ENCODE results near the gene YEATS2.

The YEATS2 gene

DNA sequence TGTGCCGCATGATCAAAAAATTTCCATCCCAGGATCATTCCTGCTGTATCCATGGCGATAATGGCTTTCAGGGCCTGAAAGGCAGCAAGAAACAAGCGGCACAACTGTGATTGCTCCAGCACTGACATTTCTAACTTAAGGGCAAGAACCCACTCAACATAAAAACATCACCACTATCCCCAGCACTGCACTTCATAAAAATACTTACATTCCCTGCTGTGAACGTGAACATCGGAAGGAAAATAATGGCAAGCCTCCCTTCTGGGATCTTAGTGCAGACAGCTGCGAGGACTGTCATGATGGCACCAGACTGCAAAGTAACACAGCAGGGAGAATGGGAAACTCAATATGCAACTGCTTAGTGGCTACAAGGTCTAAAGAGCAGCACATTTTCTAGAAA is 135.9 kb downstream of the YEATS2 start:
- ChIA-PET POLR2A (ENCODE audit: low non-redundant PET) (no interaction called here), CTCF (no interaction called here)
- no peak overlapping the region for H3K27ac ChIP-seq
- TF ChIP-seq, protein P1, sequence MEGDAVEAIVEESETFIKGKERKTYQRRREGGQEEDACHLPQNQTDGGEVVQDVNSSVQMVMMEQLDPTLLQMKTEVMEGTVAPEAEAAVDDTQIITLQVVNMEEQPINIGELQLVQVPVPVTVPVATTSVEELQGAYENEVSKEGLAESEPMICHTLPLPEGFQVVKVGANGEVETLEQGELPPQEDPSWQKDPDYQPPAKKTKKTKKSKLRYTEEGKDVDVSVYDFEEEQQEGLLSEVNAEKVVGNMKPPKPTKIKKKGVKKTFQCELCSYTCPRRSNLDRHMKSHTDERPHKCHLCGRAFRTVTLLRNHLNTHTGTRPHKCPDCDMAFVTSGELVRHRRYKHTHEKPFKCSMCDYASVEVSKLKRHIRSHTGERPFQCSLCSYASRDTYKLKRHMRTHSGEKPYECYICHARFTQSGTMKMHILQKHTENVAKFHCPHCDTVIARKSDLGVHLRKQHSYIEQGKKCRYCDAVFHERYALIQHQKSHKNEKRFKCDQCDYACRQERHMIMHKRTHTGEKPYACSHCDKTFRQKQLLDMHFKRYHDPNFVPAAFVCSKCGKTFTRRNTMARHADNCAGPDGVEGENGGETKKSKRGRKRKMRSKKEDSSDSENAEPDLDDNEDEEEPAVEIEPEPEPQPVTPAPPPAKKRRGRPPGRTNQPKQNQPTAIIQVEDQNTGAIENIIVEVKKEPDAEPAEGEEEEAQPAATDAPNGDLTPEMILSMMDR (conservative IDR thresholded peaks at IDR 0.05; ENCODE audit: low read depth), result no peak
- DNase-seq (ENCODE audit: low spot score), result no peak

DNA sequence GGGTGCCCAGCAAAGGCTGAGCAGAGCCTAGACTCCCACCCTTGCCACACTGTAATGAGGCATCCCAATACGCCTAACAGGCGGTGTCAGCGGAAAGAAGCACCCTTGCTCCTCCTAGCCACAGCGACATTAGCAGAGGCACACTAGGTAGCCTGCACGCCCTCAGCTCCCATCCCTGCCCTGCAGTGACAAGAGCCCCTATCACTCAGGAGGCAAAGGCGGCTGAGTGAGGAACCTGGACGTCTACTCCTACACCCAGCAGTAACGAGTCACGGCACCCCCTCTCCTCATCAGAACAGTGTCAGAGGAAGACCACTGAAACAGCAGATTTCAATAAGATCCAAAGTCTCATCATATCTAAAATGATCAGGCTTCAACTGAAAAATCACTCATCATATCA is 139.8 kb downstream of the YEATS2 start:
- ChIA-PET CTCF (no interaction called here), POLR2A (ENCODE audit: low non-redundant PET) (no interaction called here)
- no peak for DNase-seq (ENCODE audit: low spot score)
- H3K27ac ChIP-seq, result no peak overlapping the region
- TF ChIP-seq, protein P1 (conservative IDR thresholded peaks at IDR 0.05; ENCODE audit: low read depth), result no peak

DNA sequence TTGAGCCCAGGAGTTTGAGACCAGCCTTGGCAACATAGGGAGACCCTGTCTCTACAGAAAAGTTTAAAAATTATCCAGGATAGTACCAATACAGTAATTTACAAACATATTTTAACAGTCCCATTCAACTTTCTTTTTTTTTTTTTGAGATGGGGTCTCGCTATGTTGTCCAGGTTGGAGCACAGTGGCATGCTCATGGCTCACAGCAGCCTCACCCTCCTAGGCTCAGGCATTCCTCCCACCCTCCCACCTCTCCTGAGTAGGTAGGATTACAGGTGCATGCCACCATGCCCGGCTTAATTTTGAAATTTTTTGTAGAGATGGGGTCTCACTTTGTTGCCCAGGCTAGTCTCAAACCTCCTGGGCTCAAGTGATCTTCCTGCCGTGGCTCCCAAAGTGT is 140.3 kb downstream of the YEATS2 start:
- POLR2A ChIA-PET (ENCODE audit: low non-redundant PET), result no interaction called here
- no peak for DNase-seq (ENCODE audit: low spot score)
- TF ChIP-seq, protein P1 (conservative IDR thresholded peaks at IDR 0.05; ENCODE audit: low read depth), result no peak
- H3K27ac ChIP-seq, result no peak overlapping the region
- CTCF ChIA-PET, result no interaction called here

DNA sequence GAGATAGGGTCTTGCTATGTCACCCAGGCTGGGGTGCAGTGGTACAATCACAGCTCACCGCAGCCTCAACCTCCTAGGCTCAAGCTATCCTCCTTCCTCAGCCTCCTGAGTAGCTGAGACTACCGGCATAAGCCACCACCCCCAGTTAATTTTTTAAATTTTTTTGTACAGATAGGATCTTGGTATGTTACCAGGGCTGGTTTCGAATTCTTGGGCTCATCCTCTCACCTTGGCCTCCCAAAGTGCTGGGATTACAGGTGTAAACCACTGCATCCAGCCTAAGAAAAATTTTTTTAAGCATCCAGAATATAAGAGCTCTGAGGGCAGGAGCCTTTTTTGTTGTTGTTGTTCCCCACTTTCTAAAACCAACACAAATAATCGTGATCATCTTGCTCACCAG is 142.2 kb downstream of the YEATS2 start:
- TF ChIP-seq, protein P1 (conservative IDR thresholded peaks at IDR 0.05; ENCODE audit: low read depth), result no peak
- DNase-seq (ENCODE audit: low spot score), result no peak
- POLR2A ChIA-PET (ENCODE audit: low non-redundant PET), result interaction anchor here (0.6 kb wide), 1 partner anchor 12 kb away, joined by 3 read pairs; no protein-coding TSS in a partner anchor
- CTCF ChIA-PET, result interaction anchor here (0.7 kb wide), 1 partner anchor 13 kb away, joined by 4 read pairs; no protein-coding TSS in a partner anchor
- no peak overlapping the region for H3K27ac ChIP-seq

DNA sequence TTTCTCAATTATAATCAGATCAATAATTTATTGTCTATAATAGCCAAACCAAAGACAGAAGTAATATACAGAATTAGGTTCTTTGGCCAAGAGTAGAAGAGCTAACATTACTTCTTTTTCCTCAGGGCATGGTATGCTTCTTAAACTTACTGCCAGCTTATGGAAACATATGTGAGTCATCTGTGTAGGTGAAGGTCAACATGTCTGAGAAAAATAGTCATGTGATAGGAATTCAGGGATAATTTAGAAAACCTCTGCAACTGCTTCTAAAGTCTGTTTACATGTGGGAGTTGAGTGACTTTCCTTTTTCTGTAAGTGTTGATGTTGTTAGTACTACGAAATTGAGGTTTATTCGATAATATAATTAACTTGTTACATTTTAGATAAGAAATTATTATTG is 147.0 kb downstream of the YEATS2 start:
- CTCF ChIA-PET, result no interaction called here
- H3K27ac ChIP-seq, result no peak overlapping the region
- TF ChIP-seq, protein P1 (conservative IDR thresholded peaks at IDR 0.05; ENCODE audit: low read depth), result no peak
- peak; percentile 86 for DNase-seq (ENCODE audit: low spot score)
- POLR2A ChIA-PET (ENCODE audit: low non-redundant PET), result no interaction called here

DNA sequence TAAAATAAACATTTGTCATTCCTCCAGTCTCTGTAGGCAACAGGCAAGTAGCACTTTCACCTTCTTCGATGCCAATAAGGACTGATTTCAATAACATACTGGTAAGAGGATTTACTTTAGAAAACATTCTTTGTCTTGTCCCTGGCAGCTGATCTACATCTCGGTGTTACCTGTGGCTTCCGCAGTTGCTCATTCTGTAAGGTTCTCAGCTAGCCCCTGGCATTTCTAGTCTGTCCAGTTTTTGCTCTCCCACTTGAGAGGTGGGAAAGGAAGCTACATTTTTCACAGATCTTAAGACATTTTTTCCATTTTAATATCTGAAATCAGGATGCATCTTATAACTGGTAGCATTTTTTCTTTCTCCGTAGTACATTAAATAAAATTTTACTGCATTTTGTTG is 147.5 kb downstream of the YEATS2 start:
- peak; percentile 26 for DNase-seq (ENCODE audit: low spot score)
- H3K27ac ChIP-seq, result no peak overlapping the region
- TF ChIP-seq, protein P1 (conservative IDR thresholded peaks at IDR 0.05; ENCODE audit: low read depth), result no peak
- POLR2A ChIA-PET (ENCODE audit: low non-redundant PET), result no interaction called here
- CTCF ChIA-PET, result no interaction called here

All from RWPE1 (cell line).